HEK293 (cell line): ENCODE measurements around the gene LAMB1.
"Not testable (repeated sequence)": the region's sequence is repeated elsewhere in the genome, so short reads cannot be mapped to it uniquely, and the experiment has no call there.

Experiments
- CTCF ChIA-PET: fragments of 350-600 bp; formaldehyde crosslinking; extraction: SDS; loops from one replicate; lab custom pipeline; 2021; ENCODE audit warnings: antibody characterized with exemption; lab: Yijun Ruan, JAX
- POLR2A ChIA-PET: fragments of 300-600 bp; formaldehyde crosslinking; extraction: SDS; loops from one replicate; lab custom pipeline; 2020; ENCODE audit warnings: antibody characterized with exemption, inconsistent platforms; lab: Yijun Ruan, JAX
- H3K27ac ChIP-seq: fragments of 200-500 bp; sonication (Bioruptor generic); 2 replicates; pipeline ENCODE4 v1.5.1; 2014; ENCODE audit warnings: low read depth, low read length, control low read depth, inconsistent platforms; ENCODE audit errors: extremely low read depth
- H3K36me3 ChIP-seq, 2 experiments: fragments of 200-500 bp in 1 of 2; sonication (Bioruptor generic) in 1 of 2; 1 replicate in 1 of 2; 2 replicates in 1 of 2; pipeline ENCODE4 v1.5.1; 2014 to 2017; ENCODE audit warnings: inconsistent platforms in 2 of 2, low read length in 2 of 2; ENCODE audit not compliant: control insufficient read depth in 2 of 2, insufficient read depth in 1 of 2
- H3K4me1 ChIP-seq: fragments of 200-500 bp; sonication (Bioruptor generic); 2 replicates; pipeline ENCODE4 v1.5.1; 2014; ENCODE audit warnings: mild to moderate bottlenecking, low read length, inconsistent platforms; ENCODE audit not compliant: control insufficient read depth, insufficient read depth
- H3K4me3 ChIP-seq: 2 replicates; pipeline ENCODE4 v1.5.1; 2011; ENCODE audit warnings: low read depth, mild to moderate bottlenecking, control low read depth, low read length, moderate library complexity
- H3K9me3 ChIP-seq: fragments of 200-500 bp; sonication (Bioruptor generic); 2 replicates; pipeline ENCODE4 v1.5.1; 2014; ENCODE audit warnings: low read depth, low read length, inconsistent platforms; ENCODE audit not compliant: control insufficient read depth, insufficient read depth
- HOXD13 ChIP-seq: sonication (generic); formaldehyde crosslinking; IDR thresholded peaks from 2 replicates; pipeline ENCODE4 v1.8.0; 2022; ENCODE audit warnings: missing genetic modification reagents, borderline replicate concordance
- ZBTB17 ChIP-seq: fragments of 450-650 bp; formaldehyde crosslinking; IDR thresholded peaks from 2 replicates; pipeline ENCODE4 v1.5.1; 2016; ENCODE audit warnings: missing biosample characterization, missing genetic modification characterization
- ZNF175 ChIP-seq: fragments of 450-650 bp; formaldehyde crosslinking; IDR thresholded peaks from 2 replicates; pipeline ENCODE4 v1.5.1; 2016; ENCODE audit warnings: missing biosample characterization, missing genetic modification characterization
- ZNF211 ChIP-seq: fragments of 450-650 bp; formaldehyde crosslinking; IDR thresholded peaks from 2 replicates; pipeline ENCODE4 v1.5.1; 2016; ENCODE audit warnings: low read depth, missing biosample characterization, missing genetic modification characterization
- ZNF560 ChIP-seq: fragments of 450-650 bp; formaldehyde crosslinking; IDR thresholded peaks from 2 replicates; pipeline ENCODE4 v1.5.1; 2017; ENCODE audit warnings: missing biosample characterization, missing genetic modification characterization, borderline replicate concordance
- ZNF701 ChIP-seq: fragments of 450-650 bp; formaldehyde crosslinking; IDR thresholded peaks from 2 replicates; pipeline ENCODE4 v1.5.1; 2016; ENCODE audit warnings: missing biosample characterization, missing genetic modification characterization
- TF ChIP-seq, protein P1 (sequence below): fragments of 450-650 bp; formaldehyde crosslinking; IDR thresholded peaks from 2 replicates; pipeline ENCODE4 v1.5.1; 2017; ENCODE audit warnings: missing biosample characterization, missing genetic modification characterization
- TF ChIP-seq, protein P2 (sequence below): fragments of 450-650 bp; formaldehyde crosslinking; IDR thresholded peaks from 2 replicates; pipeline ENCODE4 v1.5.1; 2016; ENCODE audit warnings: missing biosample characterization, missing genetic modification characterization
- TF ChIP-seq, protein P3 (sequence below): fragments of 450-650 bp; formaldehyde crosslinking; conservative IDR thresholded peaks from 2 replicates; pipeline ENCODE4 v1.5.1; 2016; ENCODE audit warnings: low read depth, missing biosample characterization, missing genetic modification characterization

Gene LAMB1

DNA sequence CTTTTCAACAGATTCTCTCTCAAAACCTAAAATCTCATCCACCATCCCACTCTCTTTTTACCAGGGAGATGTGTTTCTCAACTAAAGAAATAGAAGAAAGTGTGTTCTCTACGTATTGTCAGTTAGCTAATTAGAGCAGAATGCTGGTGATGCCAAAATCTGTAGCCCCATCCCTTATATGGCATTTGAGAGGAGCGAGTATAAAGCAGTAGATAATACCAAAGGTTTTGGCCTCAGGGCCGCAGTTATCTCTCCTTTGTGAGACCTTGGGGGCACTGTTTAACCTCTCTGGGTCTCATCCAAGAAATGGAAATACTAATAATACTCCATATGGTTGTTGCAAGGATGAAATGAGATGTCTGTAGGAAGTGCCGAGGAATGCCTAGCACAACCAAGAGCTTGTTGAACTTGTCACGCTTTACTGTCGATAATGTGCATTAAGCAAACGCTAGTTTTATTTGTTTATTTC, 112.4 kb downstream of the LAMB1 start (continued):
- TF ChIP-seq, protein P1, sequence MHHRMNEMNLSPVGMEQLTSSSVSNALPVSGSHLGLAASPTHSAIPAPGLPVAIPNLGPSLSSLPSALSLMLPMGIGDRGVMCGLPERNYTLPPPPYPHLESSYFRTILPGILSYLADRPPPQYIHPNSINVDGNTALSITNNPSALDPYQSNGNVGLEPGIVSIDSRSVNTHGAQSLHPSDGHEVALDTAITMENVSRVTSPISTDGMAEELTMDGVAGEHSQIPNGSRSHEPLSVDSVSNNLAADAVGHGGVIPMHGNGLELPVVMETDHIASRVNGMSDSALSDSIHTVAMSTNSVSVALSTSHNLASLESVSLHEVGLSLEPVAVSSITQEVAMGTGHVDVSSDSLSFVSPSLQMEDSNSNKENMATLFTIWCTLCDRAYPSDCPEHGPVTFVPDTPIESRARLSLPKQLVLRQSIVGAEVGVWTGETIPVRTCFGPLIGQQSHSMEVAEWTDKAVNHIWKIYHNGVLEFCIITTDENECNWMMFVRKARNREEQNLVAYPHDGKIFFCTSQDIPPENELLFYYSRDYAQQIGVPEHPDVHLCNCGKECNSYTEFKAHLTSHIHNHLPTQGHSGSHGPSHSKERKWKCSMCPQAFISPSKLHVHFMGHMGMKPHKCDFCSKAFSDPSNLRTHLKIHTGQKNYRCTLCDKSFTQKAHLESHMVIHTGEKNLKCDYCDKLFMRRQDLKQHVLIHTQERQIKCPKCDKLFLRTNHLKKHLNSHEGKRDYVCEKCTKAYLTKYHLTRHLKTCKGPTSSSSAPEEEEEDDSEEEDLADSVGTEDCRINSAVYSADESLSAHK: no peak
- TF ChIP-seq, protein P2, sequence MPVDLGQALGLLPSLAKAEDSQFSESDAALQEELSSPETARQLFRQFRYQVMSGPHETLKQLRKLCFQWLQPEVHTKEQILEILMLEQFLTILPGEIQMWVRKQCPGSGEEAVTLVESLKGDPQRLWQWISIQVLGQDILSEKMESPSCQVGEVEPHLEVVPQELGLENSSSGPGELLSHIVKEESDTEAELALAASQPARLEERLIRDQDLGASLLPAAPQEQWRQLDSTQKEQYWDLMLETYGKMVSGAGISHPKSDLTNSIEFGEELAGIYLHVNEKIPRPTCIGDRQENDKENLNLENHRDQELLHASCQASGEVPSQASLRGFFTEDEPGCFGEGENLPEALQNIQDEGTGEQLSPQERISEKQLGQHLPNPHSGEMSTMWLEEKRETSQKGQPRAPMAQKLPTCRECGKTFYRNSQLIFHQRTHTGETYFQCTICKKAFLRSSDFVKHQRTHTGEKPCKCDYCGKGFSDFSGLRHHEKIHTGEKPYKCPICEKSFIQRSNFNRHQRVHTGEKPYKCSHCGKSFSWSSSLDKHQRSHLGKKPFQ (tag by site-specific recombination): no peak

DNA sequence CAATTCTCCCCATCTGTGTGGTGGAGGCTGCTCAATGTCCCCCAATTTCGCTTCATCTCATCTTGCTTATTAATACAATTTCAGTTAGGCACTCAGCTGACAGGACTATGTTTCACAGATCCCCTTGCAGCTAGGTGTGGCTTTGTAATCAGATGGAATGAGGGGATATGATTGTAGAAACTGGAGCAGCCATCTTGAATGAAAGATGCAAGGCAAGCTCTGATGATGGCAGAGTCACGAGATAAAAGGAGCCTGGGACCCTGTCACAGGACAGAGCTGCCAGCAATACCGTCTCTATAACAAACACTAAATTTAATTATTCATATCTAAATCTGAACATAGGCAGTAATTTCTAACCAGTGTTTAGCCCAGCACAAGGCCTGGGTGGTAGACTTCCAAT, 113.0 kb downstream of the LAMB1 start:
- Histone ChIP-seq H3K4me1 (peaks cover 2% of the 10 kb centered on the region; the same call in 1 of the 2 replicates), H3K27ac (no peak overlapping the region), H3K9me3 (no peaks in the 10 kb centered on the region), H3K4me3 (no peak overlapping the region), H3K36me3 (peaks cover 0 to 22% of the 10 kb centered on the region in 2 experiments; a peak in 2 of 3 replicates)
- ChIA-PET CTCF (interaction anchor here (1.0 to 3.5 kb wide), 5 partner anchors 10 to 256 kb away, joined by 4 to 28 read pairs (median 5); no protein-coding TSS in a partner anchor), POLR2A (interaction anchor here (1.0 kb wide), 1 partner anchor 147 kb away, joined by 4 read pairs; no protein-coding TSS in a partner anchor)
- TF ChIP-seq ZBTB17 (tag by site-specific recombination): peak; percentile 83
- no peak for TF ChIP-seq ZNF175 (tag by site-specific recombination)
- no peak for TF ChIP-seq HOXD13 (CRISPR knock-in tag)
- TF ChIP-seq ZNF701 (tag by site-specific recombination): no peak

DNA sequence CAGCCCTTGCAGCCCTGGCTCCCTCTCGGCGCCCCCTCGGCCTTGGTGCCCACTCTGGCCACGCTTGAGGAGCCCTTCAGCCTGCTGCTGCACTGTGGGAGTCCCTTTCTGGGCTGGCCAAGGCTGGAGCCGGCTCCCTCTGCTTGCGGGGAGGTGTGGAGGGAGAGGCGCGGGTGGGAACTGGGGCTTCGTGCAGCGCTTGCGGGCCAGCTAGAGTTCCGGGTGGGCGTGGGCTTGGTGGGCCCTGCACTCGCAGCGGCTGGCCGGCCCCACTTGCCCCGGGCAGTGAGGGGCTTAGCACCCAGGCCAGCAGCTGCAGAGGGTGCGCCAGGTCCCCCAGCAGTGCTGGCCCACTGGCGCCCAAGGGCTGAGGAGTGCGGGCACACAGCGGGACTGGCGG, 115.1 kb downstream of the LAMB1 start:
- H3K36me3 ChIP-seq, POLR2A ChIA-PET, H3K9me3 ChIP-seq, H3K4me3 ChIP-seq, H3K27ac ChIP-seq, H3K4me1 ChIP-seq: not testable (repeated sequence)
- CTCF ChIA-PET: interaction anchor here (1.3 to 1.5 kb wide), 2 partner anchors 8 to 258 kb away, joined by 3 read pairs; no protein-coding TSS in a partner anchor

DNA sequence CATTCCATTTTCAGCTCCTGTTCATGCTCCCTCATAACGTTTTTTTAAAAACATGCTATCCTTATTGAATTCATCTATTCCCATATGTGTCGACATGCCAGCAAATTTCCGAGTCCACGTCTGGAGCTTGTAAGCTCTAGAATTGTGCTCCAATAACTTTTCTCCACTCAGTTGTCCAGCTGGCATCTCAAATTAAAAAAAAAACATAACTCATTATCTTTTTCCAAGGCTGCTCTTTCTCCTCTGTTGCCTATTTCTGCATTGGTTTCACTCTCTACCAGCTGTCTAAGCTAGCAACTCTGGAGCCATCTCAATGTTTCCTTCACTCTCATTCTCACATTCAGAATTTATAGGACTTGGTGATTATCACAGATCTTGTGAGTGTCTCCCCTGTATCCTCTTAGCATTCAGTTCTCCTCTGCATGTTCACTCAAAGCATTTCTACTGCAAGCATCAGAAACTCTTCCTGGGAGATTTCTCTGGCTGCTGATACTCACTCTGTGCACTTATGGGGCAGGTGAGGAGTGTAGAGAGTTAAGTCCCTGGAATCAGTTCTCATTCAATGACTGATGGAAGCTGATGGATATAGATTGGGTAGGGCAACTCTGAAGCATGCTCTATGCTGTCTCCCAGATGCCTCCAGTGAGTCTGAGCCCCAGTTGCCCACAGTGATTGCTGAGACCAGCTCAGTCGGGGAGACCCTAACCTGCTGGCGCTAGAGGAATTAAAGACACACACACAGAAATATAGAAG, 118.7 kb downstream of the LAMB1 start:
- no peaks in the 10 kb centered on the region for H3K9me3 ChIP-seq
- H3K4me3 ChIP-seq: no peak overlapping the region
- no peaks in the 10 kb centered on the region for H3K4me1 ChIP-seq
- TF ChIP-seq, protein P3, sequence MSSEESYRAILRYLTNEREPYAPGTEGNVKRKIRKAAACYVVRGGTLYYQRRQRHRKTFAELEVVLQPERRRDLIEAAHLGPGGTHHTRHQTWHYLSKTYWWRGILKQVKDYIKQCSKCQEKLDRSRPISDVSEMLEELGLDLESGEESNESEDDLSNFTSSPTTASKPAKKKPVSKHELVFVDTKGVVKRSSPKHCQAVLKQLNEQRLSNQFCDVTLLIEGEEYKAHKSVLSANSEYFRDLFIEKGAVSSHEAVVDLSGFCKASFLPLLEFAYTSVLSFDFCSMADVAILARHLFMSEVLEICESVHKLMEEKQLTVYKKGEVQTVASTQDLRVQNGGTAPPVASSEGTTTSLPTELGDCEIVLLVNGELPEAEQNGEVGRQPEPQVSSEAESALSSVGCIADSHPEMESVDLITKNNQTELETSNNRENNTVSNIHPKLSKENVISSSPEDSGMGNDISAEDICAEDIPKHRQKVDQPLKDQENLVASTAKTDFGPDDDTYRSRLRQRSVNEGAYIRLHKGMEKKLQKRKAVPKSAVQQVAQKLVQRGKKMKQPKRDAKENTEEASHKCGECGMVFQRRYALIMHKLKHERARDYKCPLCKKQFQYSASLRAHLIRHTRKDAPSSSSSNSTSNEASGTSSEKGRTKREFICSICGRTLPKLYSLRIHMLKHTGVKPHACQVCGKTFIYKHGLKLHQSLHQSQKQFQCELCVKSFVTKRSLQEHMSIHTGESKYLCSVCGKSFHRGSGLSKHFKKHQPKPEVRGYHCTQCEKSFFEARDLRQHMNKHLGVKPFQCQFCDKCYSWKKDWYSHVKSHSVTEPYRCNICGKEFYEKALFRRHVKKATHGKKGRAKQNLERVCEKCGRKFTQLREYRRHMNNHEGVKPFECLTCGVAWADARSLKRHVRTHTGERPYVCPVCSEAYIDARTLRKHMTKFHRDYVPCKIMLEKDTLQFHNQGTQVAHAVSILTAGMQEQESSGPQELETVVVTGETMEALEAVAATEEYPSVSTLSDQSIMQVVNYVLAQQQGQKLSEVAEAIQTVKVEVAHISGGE (tag by site-specific recombination): no peak
- no peak for TF ChIP-seq ZNF211 (tag by site-specific recombination)
- no peak for TF ChIP-seq ZNF560 (tag by site-specific recombination)
- TF ChIP-seq ZNF175 (tag by site-specific recombination): no peak
- ChIA-PET CTCF (no interaction called here), POLR2A (no interaction called here)
- H3K36me3 ChIP-seq: no peaks in the 10 kb centered on the region
- H3K27ac ChIP-seq: no peak overlapping the region
